Jurkat, Clone E6-1 (cell line): ENCODE data around the gene RXFP3.
"Not testable (repeated sequence)": the region's sequence is repeated elsewhere in the genome, so short reads cannot be mapped to it uniquely, and the experiment has no call there.

ENCODE experiments used
- DNase-seq: peaks from one replicate; pipeline ENCODE4 v3.0.0-alpha.2; 2011; ENCODE audit warnings: low read depth, low spot score
- H3K4me3 ChIP-seq: 2 replicates; pipeline ENCODE4 v1.5.1; 2011; ENCODE audit warnings: mild to moderate bottlenecking, low read length, control low read depth, moderate library complexity

Gene RXFP3

DNA sequence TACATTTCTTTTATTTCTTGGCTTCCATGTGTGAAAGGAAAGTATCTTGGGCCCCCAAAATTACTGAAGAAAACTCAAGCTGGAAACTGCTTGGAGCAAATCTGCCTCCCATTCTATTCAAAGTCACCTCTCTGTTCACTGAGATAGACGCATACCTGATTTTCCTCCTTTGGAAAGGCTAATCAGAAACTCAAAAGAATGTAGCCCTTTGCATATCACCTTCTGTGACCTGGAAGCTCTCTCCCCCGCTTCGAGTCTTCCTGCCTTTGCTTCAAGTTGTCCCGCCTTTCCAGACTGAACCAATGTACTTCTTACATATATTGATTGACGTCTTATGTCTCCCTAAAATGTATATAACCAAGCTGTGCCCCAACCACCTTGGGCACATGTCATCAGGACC, 5.0 kb upstream of the RXFP3 start:
- no peak overlapping the region for H3K4me3 ChIP-seq
- DNase-seq: no peak

GRCh38 chr5:33933723-33934169, 2.4 kb upstream of the RXFP3 start:
- no peak for DNase-seq
- H3K4me3 ChIP-seq: no peak overlapping the region

DNA sequence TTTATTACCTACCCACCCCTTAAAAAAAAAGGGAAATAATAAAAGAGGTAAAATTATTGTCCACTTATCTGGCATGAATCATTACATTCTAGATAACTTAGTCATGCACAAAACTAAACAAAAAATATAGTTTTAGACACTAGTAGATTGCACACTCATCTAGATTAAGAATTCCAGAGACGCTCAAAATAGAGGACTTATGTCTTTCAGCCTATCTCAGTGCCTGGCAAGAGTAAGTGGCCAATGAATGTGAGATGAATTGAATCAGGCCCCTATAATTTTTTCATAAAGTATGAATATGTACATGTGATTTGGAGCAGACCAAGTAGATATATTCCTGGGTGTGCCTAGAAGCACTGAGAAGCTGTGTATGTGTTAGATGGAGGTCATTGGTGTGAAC, 2.0 kb upstream of the RXFP3 start:
- DNase-seq: no peak
- no peak overlapping the region for H3K4me3 ChIP-seq

GRCh38 chr5:33936004-33936380, 194 bp upstream of the RXFP3 start:
- H3K4me3 ChIP-seq: no peak overlapping the region
- peak; percentile 30 for DNase-seq

GRCh38 chr5:33937017-33937706, 976 bp downstream of the RXFP3 start:
- no peak overlapping the region for H3K4me3 ChIP-seq
- DNase-seq: no peak

GRCh38 chr5:33937707-33938506, 1.7 kb downstream of the RXFP3 start:
- no peak overlapping the region for H3K4me3 ChIP-seq
- DNase-seq: no peak

GRCh38 chr5:33938507-33938796, 2.3 kb downstream of the RXFP3 start:
- H3K4me3 ChIP-seq: no peak overlapping the region
- no peak for DNase-seq

DNA sequence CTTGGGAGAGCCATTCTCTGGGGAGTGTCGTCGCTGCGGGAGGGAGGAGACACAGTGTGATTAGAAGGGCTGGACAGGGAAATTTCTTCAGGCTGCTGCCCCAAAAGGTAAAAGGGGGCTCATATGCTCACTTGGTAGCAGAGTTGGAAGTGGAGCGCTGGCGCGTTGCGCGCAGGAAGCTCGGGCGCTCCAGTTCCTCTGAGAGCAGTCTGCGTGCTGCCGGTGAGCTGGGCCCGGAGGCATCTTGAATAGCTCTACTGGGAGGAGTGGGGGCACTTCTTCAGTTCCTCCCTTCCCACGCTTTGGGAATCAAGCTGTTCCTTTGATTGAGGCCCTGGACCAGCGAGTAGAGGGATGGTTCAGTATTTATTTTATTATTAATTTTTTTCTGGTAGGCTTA, 2.7 kb downstream of the RXFP3 start:
- no peak for DNase-seq
- no peak overlapping the region for H3K4me3 ChIP-seq

- no peak for DNase-seq
- H3K4me3 ChIP-seq: no peak overlapping the region
Observed at GRCh38 chr5:33939556-33940262, 3.5 kb downstream of the RXFP3 start.

- H3K4me3 ChIP-seq: no peak overlapping the region
- no peak for DNase-seq
Observed at GRCh38 chr5:33941090-33941489, 4.9 kb downstream of the RXFP3 start.

DNA sequence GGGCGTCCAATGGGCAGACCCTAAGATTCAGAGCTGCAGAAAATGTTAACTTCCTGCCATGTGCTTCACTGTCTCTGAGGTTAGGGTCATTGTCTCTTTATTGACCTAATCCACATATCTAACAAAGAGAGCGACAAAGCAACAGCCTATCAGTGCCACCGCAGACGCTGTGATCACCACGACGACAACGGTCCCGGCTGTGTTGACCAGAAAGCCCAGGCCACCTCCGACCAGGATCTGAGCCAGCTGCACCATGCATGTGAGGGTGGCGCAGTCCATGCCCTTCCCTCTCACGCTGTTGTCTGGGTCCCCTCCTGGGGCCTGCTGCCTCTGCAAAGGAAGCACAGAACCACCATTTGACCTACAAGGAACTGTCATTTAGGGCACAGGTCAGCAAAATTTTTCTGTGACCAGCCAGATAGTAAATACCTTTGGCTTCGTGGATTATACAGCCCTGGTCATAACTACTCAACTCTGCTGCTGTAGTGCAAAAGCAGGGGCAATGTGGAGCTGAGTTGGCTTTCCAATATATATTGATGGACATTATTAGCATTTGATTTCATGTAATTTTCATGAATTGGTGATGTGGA, 8.5 kb downstream of the RXFP3 start:
- no peak for DNase-seq
- no peak overlapping the region for H3K4me3 ChIP-seq

- not testable (repeated sequence) for DNase-seq, H3K4me3 ChIP-seq
Observed at GRCh38 chr5:33952175-33952574, 16.0 kb downstream of the RXFP3 start.

DNA sequence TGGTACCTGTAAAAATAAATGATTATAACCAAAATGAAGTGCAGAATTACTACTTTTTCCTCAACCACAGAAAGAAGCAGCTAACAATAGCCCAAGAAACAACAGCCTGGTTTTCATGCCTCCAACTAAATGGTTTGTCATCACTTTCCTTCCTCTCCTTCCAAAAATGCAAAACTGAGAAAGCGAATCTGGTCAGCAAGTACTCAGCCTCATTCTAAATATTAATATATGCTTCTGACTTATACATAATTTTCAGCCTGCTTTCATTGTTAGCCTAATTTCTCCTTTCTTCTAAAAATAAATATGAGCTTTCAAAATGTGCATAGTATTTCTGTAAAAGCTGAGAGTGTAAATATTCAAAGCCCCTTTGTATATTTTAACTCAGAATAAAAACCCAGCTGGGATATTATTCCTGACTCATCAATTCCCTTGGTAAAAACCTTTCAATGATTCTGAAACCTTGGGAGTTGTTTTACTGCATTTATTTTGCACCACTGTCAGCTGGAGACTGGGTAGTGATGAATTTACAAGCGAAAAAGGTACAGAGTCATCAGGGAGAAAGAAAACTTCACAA, 21.5 kb downstream of the RXFP3 start:
- no peak overlapping the region for H3K4me3 ChIP-seq
- DNase-seq: no peak

GRCh38 chr5:33958176-33958575, 22.0 kb downstream of the RXFP3 start:
- no peak overlapping the region for H3K4me3 ChIP-seq
- no peak for DNase-seq

GRCh38 chr5:33964132-33964700, 28.0 kb downstream of the RXFP3 start:
- DNase-seq: no peak
- no peak overlapping the region for H3K4me3 ChIP-seq

DNA sequence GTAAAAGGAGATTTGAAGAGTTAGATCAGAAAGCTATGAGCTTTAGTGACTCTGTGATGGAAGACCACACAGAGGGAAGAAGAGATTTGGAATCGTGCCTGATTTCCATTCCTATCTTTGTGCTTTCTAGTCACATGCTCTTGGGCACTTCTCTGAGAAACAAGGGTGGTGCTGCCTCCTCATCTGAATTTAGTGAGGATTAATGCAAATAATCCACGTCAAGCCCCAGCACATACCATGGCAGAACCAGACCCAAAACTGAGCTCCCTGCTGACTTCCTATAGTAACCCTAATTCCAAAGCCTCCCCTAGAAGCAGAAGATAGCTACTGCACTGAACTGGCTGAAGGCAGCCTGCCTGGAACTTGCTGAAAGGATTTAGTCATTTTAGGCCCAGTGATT, 30.6 kb downstream of the RXFP3 start:
- DNase-seq: no peak
- H3K4me3 ChIP-seq: no peak overlapping the region

DNA sequence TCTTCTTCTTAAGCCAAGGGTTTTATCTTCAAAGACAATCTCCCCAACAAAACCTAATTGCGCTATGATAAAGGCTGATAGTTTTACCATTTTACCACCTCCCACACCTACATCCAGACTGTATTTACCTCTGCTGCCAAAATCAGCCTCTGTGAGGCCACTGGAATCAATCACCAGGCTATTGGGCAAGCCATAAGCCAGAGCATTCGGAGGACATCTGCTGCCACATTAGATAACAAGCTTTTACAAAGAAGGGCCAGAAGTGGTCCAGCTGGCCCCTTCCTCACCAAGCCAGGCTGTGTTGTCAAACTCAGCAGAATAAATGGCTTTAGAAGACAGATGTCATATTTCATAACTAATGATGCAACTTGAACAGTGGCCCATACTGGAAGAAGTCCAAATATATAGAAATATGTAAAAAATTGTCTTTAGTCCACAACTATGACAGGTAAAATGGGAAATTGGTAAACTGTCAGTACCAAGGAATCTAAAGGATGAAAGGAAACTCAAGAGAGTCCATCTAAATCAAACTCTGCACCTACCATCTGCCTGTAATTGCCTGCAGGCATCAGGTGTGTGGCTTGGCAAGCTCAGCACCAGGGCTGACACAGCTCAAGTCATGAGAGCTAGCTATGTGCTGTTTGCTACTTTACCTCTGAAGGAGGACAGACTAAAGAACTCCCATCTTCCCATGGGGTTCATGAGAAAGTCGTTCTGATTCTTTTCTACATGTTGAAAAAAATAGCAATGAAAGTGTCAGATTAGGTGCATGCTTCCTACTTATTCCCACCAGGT, 32.2 kb downstream of the RXFP3 start:
- H3K4me3 ChIP-seq: no peak overlapping the region
- no peak for DNase-seq

DNA sequence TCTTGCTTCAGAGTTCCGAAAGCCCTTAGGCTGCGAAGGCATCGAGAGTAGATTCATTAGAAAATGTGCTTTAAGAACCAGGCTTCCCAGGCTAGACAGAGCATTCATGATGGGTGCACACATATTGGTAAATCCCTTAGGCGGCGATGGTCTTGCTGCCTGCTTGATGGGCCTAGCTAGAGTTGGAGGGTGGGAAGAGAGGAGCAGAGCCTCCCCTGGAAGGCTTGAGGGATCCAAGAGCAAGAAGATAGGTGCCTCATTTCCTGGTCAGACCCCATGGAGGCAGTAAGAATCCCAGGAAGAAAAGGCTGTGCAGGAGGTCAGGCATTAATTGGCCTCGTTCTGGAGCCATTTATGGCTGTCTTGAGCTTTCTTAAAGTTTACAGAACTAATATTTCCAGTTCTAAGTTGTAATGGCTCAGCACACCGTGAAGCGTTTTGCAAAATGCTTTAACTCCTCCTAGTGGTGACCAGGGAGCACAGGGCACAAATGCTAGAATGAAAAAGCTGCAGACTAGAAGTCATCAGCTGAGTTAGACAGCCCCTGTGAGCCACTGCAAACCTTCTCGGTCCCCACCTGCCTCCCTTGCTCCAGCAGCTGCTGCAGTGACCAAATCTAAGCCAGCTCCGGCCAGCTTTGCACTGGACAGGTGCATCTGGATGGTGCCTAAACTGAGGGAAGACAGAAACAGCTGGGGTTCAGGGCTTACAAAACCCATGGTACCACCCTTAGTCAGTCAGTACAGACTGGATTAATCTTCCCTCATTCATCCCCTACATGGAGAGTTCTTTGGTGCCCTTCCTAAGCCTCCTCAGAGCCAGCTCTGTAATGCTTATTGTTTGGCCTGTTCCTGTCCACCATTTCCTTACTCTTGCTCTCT, 33.6 kb downstream of the RXFP3 start:
- peak; percentile 49 for DNase-seq

More for the DNA sequence above, 33.6 kb downstream of the RXFP3 start:
- H3K4me3 ChIP-seq: no peak overlapping the region
